Activated CD4-positive, alpha-beta memory T cell treated with anti-CD3 and anti-CD28 coated beads, Interleukin-2, amount 10 ng/mL, durations not matched to agents 7 days and 5 days (primary cell): ENCODE data around the gene GALNT2. TPM values are rescaled to one million over a fixed set of nuclear protein-coding genes. Genes with fewer than 3 reads are reported as not detected.
A peak's percentile ranks its signal among the peaks of the same experiment; 100 is the strongest.

ENCODE experiments used
- CTCF ChIA-PET: fragments of 350-600 bp; sonication (Branson Sonifier 250); formaldehyde crosslinking; loops from one replicate; lab custom pipeline; 2021; ENCODE audit warnings: antibody characterized with exemption, inconsistent platforms; lab: Charles Lee
- POLR2A ChIA-PET: fragments of 350-600 bp; sonication (Branson Sonifier 250); formaldehyde crosslinking; loops from one replicate; lab custom pipeline; 2021; ENCODE audit warnings: antibody characterized with exemption; lab: Charles Lee
- DNase-seq: peaks from one replicate; pipeline ENCODE4 v3.0.0-alpha.2; 2020
- H3K27ac Mint-ChIP-seq: one replicate; pipeline ENCODE4 v1.8.0; 2021; ENCODE audit warnings: mild to moderate bottlenecking, mixed read lengths
- H3K27me3 Mint-ChIP-seq: one replicate; pipeline ENCODE4 v1.8.0; 2021; ENCODE audit warnings: mixed read lengths
- H3K36me3 Mint-ChIP-seq: one replicate; pipeline ENCODE4 v1.8.0; 2021; ENCODE audit warnings: low read depth, mixed read lengths
- H3K4me1 Mint-ChIP-seq: one replicate; pipeline ENCODE4 v1.8.0; 2021; ENCODE audit warnings: mixed read lengths
- H3K4me3 Mint-ChIP-seq: one replicate; pipeline ENCODE4 v1.8.0; 2021; ENCODE audit warnings: mild to moderate bottlenecking, mixed read lengths
- H3K9me3 Mint-ChIP-seq: one replicate; pipeline ENCODE4 v1.8.0; 2021; ENCODE audit warnings: mixed read lengths
- total RNA-seq, 2 experiments: library from RNA; stranded (reverse); gene quantifications; one replicate each; pipeline ENCODE4 v1.2.3, GENCODE V29; 2021

GALNT2 gene
- total RNA-seq, 2 experiments from 2014 or later, result 18.7 to 19.1 TPM

GRCh38 chr1:230105245-230105753, 38.3 kb downstream of the GALNT2 start:
- Mint-ChIP-seq H3K9me3 (no peaks in the 10 kb centered on the region), H3K4me3 (no peak overlapping the region), H3K27me3 (no peaks in the 10 kb centered on the region), H3K4me1 (peaks cover 78% of the 10 kb centered on the region), H3K36me3 (no peaks in the 10 kb centered on the region), H3K27ac (peak overlapping the region; percentile 34)
- DNase-seq, result no peak
- POLR2A ChIA-PET, result interaction anchor here (1.2 to 1.4 kb wide), 4 partner anchors 22 to 39 kb away, joined by 3 to 8 read pairs (median 4); partner anchors contain the start of gene GALNT2
- CTCF ChIA-PET, result no interaction called here

- DNase-seq, result peak; percentile 22
- H3K36me3 Mint-ChIP-seq, result no peaks in the 10 kb centered on the region
- ChIA-PET POLR2A (no interaction called here), CTCF (interaction anchor here (0.6 kb wide), 1 partner anchor 475 kb away, joined by 3 read pairs; no protein-coding TSS in a partner anchor)
- H3K27ac Mint-ChIP-seq, result peak overlapping the region; percentile 34
- H3K27me3 Mint-ChIP-seq, result no peaks in the 10 kb centered on the region
- H3K4me1 Mint-ChIP-seq, result peaks cover 85% of the 10 kb centered on the region
- no peaks in the 10 kb centered on the region for H3K9me3 Mint-ChIP-seq
- no peak overlapping the region for H3K4me3 Mint-ChIP-seq
These were observed 39.0 kb downstream of the GALNT2 start for GRCh38 chr1:230105754-230106625.

- ChIA-PET CTCF (interaction anchor here (1.1 kb wide), 1 partner anchor 14 kb away, joined by 5 read pairs; no protein-coding TSS in a partner anchor), POLR2A (no interaction called here)
- Mint-ChIP-seq H3K4me3 (no peak overlapping the region), H3K4me1 (peaks cover 85% of the 10 kb centered on the region), H3K27ac (no peak overlapping the region), H3K36me3 (no peaks in the 10 kb centered on the region), H3K27me3 (no peaks in the 10 kb centered on the region), H3K9me3 (no peaks in the 10 kb centered on the region)
- no peak for DNase-seq
These were observed 40.9 kb downstream of the GALNT2 start for GRCh38 chr1:230107941-230108340.

GRCh38 chr1:230108580-230108979, 41.5 kb downstream of the GALNT2 start:
- H3K27ac Mint-ChIP-seq, result peak overlapping the region; percentile 29
- POLR2A ChIA-PET, result no interaction called here
- CTCF ChIA-PET, result interaction anchor here (0.5 to 1.1 kb wide), 2 partner anchors 13 to 38 kb away, joined by 3 to 5 read pairs; no protein-coding TSS in a partner anchor
- peaks cover 81% of the 10 kb centered on the region for H3K4me1 Mint-ChIP-seq
- no peaks in the 10 kb centered on the region for H3K9me3 Mint-ChIP-seq
- DNase-seq, result no peak
- H3K36me3 Mint-ChIP-seq, result no peaks in the 10 kb centered on the region
- no peaks in the 10 kb centered on the region for H3K27me3 Mint-ChIP-seq
- no peak overlapping the region for H3K4me3 Mint-ChIP-seq

DNA sequence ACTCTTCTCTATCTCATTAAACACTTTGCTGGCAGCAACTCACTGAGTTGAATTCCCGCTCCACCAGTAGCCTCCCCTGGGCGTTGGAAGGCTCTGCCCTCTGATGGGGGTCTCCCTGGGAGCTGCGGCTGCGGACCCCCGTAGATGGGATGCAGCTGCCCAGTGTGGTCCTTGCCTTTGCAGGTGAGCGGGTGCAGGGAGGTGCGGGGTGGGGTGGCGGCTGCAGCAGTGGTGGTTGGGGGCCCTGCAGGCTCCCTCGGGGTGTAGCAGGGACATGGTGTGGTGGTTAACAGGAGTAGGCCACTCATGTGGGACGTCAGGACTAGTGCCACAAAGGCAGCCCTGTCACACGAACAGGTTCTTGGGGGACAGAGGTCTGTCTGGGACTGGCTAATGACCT, 42.0 kb downstream of the GALNT2 start:
- Mint-ChIP-seq H3K4me3 (no peak overlapping the region), H3K27me3 (no peaks in the 10 kb centered on the region), H3K9me3 (no peaks in the 10 kb centered on the region), H3K4me1 (peaks cover 76% of the 10 kb centered on the region), H3K36me3 (peaks cover under 1% of the 10 kb centered on the region), H3K27ac (peak overlapping the region; percentile 36)
- ChIA-PET POLR2A (interaction anchor here (0.6 to 3.2 kb wide), 3 partner anchors 13 to 25 kb away, joined by 3 to 11 read pairs (median 4); no protein-coding TSS in a partner anchor), CTCF (interaction anchor here (0.5 to 1.6 kb wide), 4 partner anchors 13 to 391 kb away, joined by 3 to 9 read pairs (median 5); no protein-coding TSS in a partner anchor)
- DNase-seq, result no peak

DNA sequence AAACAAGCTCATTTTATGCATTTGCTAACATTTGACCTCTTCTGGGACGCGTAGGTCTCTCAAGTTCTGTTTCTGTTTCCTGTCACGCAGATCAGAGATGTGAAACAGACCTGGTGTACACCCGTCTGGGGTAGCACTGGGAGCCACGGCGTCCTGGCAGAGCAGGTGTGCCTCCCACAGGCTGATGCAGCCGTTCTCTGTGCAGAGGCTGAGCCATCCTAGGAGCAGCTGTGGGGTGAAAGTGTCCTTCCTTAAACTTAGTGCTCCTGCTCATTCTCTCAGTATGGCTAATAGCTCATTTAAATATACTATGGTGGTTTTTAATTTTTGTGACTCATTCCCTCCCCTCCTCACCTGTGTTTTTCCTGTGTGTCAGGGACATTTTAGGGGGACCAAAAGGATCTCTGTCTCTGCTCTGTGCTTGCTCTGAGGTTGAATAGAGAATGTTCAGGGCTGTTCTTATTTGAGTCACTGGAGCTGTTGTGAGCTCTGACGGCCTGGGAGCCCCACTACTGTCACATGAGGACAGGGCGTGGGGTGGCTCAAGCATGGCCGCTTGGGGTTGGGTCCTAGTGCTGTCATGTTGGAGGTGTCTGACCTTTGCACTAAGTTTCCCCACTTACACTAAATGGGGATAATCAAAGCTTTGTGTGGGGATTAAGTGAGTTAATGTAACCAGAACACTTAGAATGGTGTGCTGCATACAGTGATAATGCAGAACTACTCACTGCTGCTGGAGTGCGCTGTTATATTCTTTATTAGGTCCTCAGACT, 43.0 kb downstream of the GALNT2 start:
- ChIA-PET POLR2A (interaction anchor here (0.6 to 3.2 kb wide), 3 partner anchors 12 to 26 kb away, joined by 3 to 11 read pairs (median 4); no protein-coding TSS in a partner anchor), CTCF (interaction anchor here (0.7 to 1.6 kb wide), 5 partner anchors 12 to 392 kb away, joined by 3 to 9 read pairs (median 6); no protein-coding TSS in a partner anchor)
- Mint-ChIP-seq H3K36me3 (peaks cover 4% of the 10 kb centered on the region), H3K4me3 (no peak overlapping the region), H3K9me3 (no peaks in the 10 kb centered on the region), H3K27me3 (no peaks in the 10 kb centered on the region), H3K27ac (peak overlapping the region; percentile 36), H3K4me1 (peaks cover 66% of the 10 kb centered on the region)
- peak; percentile 65 for DNase-seq

DNA sequence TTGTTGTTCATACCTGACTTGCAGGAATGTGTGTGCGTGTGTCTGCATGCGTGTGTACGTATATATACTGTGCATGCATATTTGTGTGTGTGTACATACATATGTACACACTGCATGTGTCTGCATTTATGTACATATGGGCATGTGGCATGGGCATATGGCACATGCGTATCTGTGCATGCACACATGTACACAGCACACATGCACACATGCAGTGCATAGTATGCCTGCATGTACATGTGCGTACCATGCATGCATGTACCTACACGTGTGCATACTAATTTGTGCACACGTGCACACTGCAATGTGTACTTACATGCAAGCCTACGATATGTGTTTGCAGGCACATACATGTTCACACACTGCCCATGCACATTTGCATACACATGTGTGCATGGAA, 43.9 kb downstream of the GALNT2 start:
- H3K27me3 Mint-ChIP-seq, result no peaks in the 10 kb centered on the region
- H3K4me1 Mint-ChIP-seq, result peaks cover 59% of the 10 kb centered on the region
- H3K4me3 Mint-ChIP-seq, result no peak overlapping the region
- CTCF ChIA-PET, result interaction anchor here (1.6 kb wide), 1 partner anchor 11 kb away, joined by 9 read pairs; no protein-coding TSS in a partner anchor
- no peak for DNase-seq
- no peak overlapping the region for H3K27ac Mint-ChIP-seq
- H3K36me3 Mint-ChIP-seq, result peaks cover 8% of the 10 kb centered on the region
- POLR2A ChIA-PET, result interaction anchor here (3.2 kb wide), 1 partner anchor 12 kb away, joined by 11 read pairs; no protein-coding TSS in a partner anchor
- H3K9me3 Mint-ChIP-seq, result no peaks in the 10 kb centered on the region

GRCh38 chr1:230112131-230112701, 45.2 kb downstream of the GALNT2 start:
- Mint-ChIP-seq H3K27ac (no peak overlapping the region), H3K27me3 (no peaks in the 10 kb centered on the region), H3K36me3 (peaks cover 8% of the 10 kb centered on the region), H3K9me3 (no peaks in the 10 kb centered on the region), H3K4me3 (no peak overlapping the region), H3K4me1 (peaks cover 46% of the 10 kb centered on the region)
- ChIA-PET POLR2A (interaction anchor here (3.2 kb wide), 1 partner anchor 10 kb away, joined by 11 read pairs; no protein-coding TSS in a partner anchor), CTCF (no interaction called here)
- DNase-seq, result no peak

- Mint-ChIP-seq H3K9me3 (no peaks in the 10 kb centered on the region), H3K4me1 (peaks cover 41% of the 10 kb centered on the region), H3K4me3 (no peak overlapping the region), H3K36me3 (peaks cover 8% of the 10 kb centered on the region), H3K27me3 (no peaks in the 10 kb centered on the region), H3K27ac (no peak overlapping the region)
- CTCF ChIA-PET, result no interaction called here
- no peak for DNase-seq
- POLR2A ChIA-PET, result interaction anchor here (0.8 to 1.1 kb wide), 2 partner anchors 11 to 158 kb away, joined by 3 to 4 read pairs; no protein-coding TSS in a partner anchor
These were observed 45.7 kb downstream of the GALNT2 start for GRCh38 chr1:230112782-230113181.

DNA sequence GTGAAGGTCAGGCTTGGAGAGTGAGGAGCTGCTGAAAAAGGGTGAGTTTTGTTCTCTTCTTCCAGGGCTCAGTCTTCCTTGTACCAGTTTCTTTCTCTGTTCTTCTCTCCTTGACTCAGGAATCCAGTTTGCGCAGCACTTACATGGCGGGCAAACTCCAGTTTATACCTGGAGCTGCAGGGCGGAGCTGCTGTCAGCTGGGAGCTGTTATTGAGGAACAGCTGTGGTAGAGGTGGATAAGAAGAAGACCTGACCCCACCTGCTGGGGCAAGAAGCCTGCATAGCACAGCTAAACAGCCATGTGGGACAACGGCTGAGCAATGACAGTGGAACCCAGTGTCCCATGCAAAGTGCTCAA, 46.2 kb downstream of the GALNT2 start:
- Mint-ChIP-seq H3K27me3 (no peaks in the 10 kb centered on the region), H3K27ac (no peak overlapping the region), H3K4me1 (peaks cover 37% of the 10 kb centered on the region), H3K4me3 (no peak overlapping the region), H3K36me3 (peaks cover 8% of the 10 kb centered on the region), H3K9me3 (no peaks in the 10 kb centered on the region)
- POLR2A ChIA-PET, result interaction anchor here (0.8 to 1.1 kb wide), 2 partner anchors 10 to 157 kb away, joined by 3 to 4 read pairs; no protein-coding TSS in a partner anchor
- CTCF ChIA-PET, result no interaction called here
- no peak for DNase-seq

GRCh38 chr1:230113593-230114236, 46.7 kb downstream of the GALNT2 start:
- H3K9me3 Mint-ChIP-seq, result no peaks in the 10 kb centered on the region
- CTCF ChIA-PET, result no interaction called here
- H3K36me3 Mint-ChIP-seq, result peaks cover 8% of the 10 kb centered on the region
- no peak for DNase-seq
- peaks cover 32% of the 10 kb centered on the region for H3K4me1 Mint-ChIP-seq
- H3K27ac Mint-ChIP-seq, result no peak overlapping the region
- H3K4me3 Mint-ChIP-seq, result no peak overlapping the region
- no peaks in the 10 kb centered on the region for H3K27me3 Mint-ChIP-seq
- POLR2A ChIA-PET, result interaction anchor here (0.8 to 1.1 kb wide), 2 partner anchors 10 to 157 kb away, joined by 3 to 4 read pairs; no protein-coding TSS in a partner anchor
